Measurements from ENCODE around the gene ATOX1. TPM values are rescaled to one million over a fixed set of nuclear protein-coding genes. Genes with fewer than 3 reads are reported as not detected.
A peak's percentile ranks its signal among the peaks of the same experiment; 100 is the strongest.

Gene ATOX1
- total and polyA plus RNA-seq, 2 of the 4 experiments (the other 2 are of a cell fraction), result 56.3 to 360 TPM

DNA sequence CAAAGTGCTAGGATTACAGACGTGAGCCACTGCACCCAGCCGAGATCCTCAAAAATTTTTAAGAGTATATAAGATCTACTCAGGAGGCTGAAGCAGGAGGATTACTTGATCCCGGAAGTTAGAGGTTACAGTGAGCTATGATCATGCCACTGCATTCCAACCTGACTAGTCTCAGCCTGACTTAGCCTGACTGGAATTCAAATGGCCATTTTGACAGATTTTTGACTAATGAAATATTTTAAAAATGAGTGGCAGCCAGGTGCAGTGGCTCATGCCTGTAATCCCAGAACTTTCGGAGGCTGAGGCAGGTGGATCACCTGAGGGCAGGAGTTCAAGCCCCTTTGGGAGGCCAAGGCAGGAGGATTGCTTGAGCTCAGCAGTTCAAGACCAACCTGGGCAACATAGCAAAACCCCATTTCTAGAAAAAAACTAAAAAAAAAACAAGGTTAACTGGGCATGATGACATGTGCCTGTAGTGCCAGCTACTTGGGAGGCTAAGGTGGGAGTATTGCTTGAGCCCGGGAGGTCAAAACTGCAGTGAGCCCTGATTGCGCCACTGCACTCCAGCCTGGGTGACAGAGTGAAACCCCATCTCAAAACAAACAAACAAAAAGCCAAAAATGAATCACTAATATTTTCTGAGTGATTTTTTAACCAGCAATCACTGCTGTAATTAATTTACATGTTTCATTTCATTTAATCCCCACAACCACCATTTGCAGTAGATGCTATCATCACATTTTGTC lies 16.6 kb downstream of the ATOX1 start:
- peak overlapping the region; percentile 76 to 87; a peak in 3 of 4 replicates for H4K8ac ChIP-seq (ENCODE audit: low read depth in 2 of 2, low read length in 2 of 2)
- H4K5ac ChIP-seq (ENCODE audit: low read depth, low read length), result peak overlapping the region; percentile 48
- no TSS peak for BruUV-seq (replicated peaks)
- peak overlapping the region; percentile 40; the same call in 1 of the 2 replicates for H3K56ac ChIP-seq (ENCODE audit: extremely low read depth, insufficient read depth, low read length)
- no peak overlapping the region for H2AFZ ChIP-seq (replicated peaks; ENCODE audit: low read length, poor library complexity)
- WGBS, 2 experiments (ENCODE audit: extremely low coverage in 2 of 2, insufficient read length in 1 of 2), result 13% methylated on average over 1 of the region's 6 CpGs; no CpG with 5 or more reads in 1 of the 2 experiments
- H2BK5ac ChIP-seq (ENCODE audit: low read depth, low read length, poor library complexity, severe bottlenecking), result peak overlapping the region; percentile 98
- H2AK9ac ChIP-seq (replicated peaks; ENCODE audit: low read depth, low read length, poor library complexity), result no peak overlapping the region
- peaks cover 15% of the 10 kb centered on the region for H3K9me1 ChIP-seq (ENCODE audit: insufficient read depth, low read length)
- in situ Hi-C loops (cut with MboI; ENCODE audit: low sequenced_read_pairs) (loop anchor here (5.0 to 10.0 kb wide), 3 partner anchors 80 to 597 kb away; no protein-coding TSS in a partner anchor), dilution Hi-C loops (cut with HindIII; ENCODE audit: low sequenced_read_pairs, unreplicated experiment) (no loop called here), intact Hi-C loops (cut with micrococcal nuclease) (loop anchor here (1.0 to 5.0 kb wide), 4 partner anchors 220 to 425 kb away; partner anchors contain the start of gene SLC36A1)
- peak overlapping the region; percentile 69 for H3K4ac ChIP-seq (ENCODE audit: low read depth, low read length)
- H3K4me2 ChIP-seq (ENCODE audit: low read depth, low read length), result no peak overlapping the region
- H3K9ac ChIP-seq (ENCODE audit: low read depth, low read length), result no peak overlapping the region
- DNase-seq (peak; percentile 83), ATAC-seq (ENCODE audit: low read depth) (peak; percentile 7; the same call in 1 of the 2 replicates)
- no peak overlapping the region for H3K4me3 ChIP-seq (ENCODE audit: insufficient read depth, low read depth, low read length)
- peak overlapping the region; percentile 83 for H4K91ac ChIP-seq (ENCODE audit: insufficient read depth, low read depth, low read length)
- peak overlapping the region; percentile 79 for H2BK20ac ChIP-seq (ENCODE audit: low read depth, low read length)
- TF ChIP-seq, protein P1, sequence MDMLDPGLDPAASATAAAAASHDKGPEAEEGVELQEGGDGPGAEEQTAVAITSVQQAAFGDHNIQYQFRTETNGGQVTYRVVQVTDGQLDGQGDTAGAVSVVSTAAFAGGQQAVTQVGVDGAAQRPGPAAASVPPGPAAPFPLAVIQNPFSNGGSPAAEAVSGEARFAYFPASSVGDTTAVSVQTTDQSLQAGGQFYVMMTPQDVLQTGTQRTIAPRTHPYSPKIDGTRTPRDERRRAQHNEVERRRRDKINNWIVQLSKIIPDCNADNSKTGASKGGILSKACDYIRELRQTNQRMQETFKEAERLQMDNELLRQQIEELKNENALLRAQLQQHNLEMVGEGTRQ (IDR thresholded peaks at IDR 0.05; ENCODE audit: low read depth, low read length), result no peak
- TF ChIP-seq CEBPB (IDR thresholded peaks at IDR 0.05; ENCODE audit: low read depth, low read length) (peak; percentile 71), CHD1 (IDR thresholded peaks at IDR 0.05; ENCODE audit: low read depth, low read length) (no peak), SMC3 (IDR thresholded peaks at IDR 0.05; ENCODE audit: low read depth, low read length) (no peak), MXI1 (IDR thresholded peaks at IDR 0.05; ENCODE audit: borderline replicate concordance, low read depth, low read length) (no peak), RCOR1 (IDR thresholded peaks at IDR 0.05; ENCODE audit: insufficient replicate concordance, low read length) (no peak), BHLHE40 (IDR thresholded peaks at IDR 0.05; ENCODE audit: low read depth, low read length) (no peak)
- TF ChIP-seq, protein P2, sequence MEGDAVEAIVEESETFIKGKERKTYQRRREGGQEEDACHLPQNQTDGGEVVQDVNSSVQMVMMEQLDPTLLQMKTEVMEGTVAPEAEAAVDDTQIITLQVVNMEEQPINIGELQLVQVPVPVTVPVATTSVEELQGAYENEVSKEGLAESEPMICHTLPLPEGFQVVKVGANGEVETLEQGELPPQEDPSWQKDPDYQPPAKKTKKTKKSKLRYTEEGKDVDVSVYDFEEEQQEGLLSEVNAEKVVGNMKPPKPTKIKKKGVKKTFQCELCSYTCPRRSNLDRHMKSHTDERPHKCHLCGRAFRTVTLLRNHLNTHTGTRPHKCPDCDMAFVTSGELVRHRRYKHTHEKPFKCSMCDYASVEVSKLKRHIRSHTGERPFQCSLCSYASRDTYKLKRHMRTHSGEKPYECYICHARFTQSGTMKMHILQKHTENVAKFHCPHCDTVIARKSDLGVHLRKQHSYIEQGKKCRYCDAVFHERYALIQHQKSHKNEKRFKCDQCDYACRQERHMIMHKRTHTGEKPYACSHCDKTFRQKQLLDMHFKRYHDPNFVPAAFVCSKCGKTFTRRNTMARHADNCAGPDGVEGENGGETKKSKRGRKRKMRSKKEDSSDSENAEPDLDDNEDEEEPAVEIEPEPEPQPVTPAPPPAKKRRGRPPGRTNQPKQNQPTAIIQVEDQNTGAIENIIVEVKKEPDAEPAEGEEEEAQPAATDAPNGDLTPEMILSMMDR (conservative IDR thresholded peaks at IDR 0.05; ENCODE audit: low read depth, low read length), result no peak
- peaks cover 11 to 43% of the 10 kb centered on the region in 2 experiments; a peak in 3 of 4 replicates for H3K79me1 ChIP-seq (ENCODE audit: low read depth in 1 of 2, low read length in 2 of 2)
- H2BK120ac ChIP-seq (ENCODE audit: low read depth, low read length), result peak overlapping the region; percentile 82
- H3K9me3 ChIP-seq (ENCODE audit: control insufficient read depth, insufficient read depth, low read length), result no peaks in the 10 kb centered on the region
- peaks cover 9% of the 10 kb centered on the region for H3K36me3 ChIP-seq (ENCODE audit: control insufficient read depth, insufficient read depth, low read length)
- H3K23ac ChIP-seq (ENCODE audit: low read depth, low read length), result peak overlapping the region; percentile 49; the same call in 1 of the 2 replicates
- ChIA-PET CTCF (interaction anchor here (0.7 to 4.9 kb wide), 9 partner anchors 45 to 90 kb away, joined by 3 to 55 read pairs (median 9); no protein-coding TSS in a partner anchor), POLR2A (ENCODE audit: unreplicated experiment) (interaction anchor here (0.9 to 3.5 kb wide), 4 partner anchors 43 to 84 kb away, joined by 3 to 70 read pairs (median 18); partner anchors contain the start of gene SPARC)
- peak overlapping the region; percentile 83 for H2AK5ac ChIP-seq (ENCODE audit: low read depth, low read length)
- H4K20me1 ChIP-seq (ENCODE audit: insufficient read depth, low read length), result 0 out of 2 replicates have a peak, but pooled peaks cover 4% of the 10 kb centered on the region
- H2BK15ac ChIP-seq (ENCODE audit: low read depth, low read length), result no peak overlapping the region; the same call in 2 of the 3 replicates
- H3K18ac ChIP-seq (ENCODE audit: low read depth, low read length), result peak overlapping the region; percentile 80
- H3K27me3 ChIP-seq (ENCODE audit: control insufficient read depth, insufficient read depth, low read length), result no peaks in the 10 kb centered on the region
- peak overlapping the region; percentile 60 for H3K14ac ChIP-seq (replicated peaks; ENCODE audit: low read depth, low read length)
- H3K27ac ChIP-seq (ENCODE audit: insufficient read depth, low read length), result peak overlapping the region; percentile 82
- H3K4me1 ChIP-seq (ENCODE audit: control insufficient read depth, insufficient read depth, low read length), result peaks cover 25% of the 10 kb centered on the region

All from IMR-90 (cell line).